Panc1 (cell line): ENCODE results near the gene WDR48. TPM values are rescaled to one million over a fixed set of nuclear protein-coding genes. Genes with fewer than 3 reads are reported as not detected.

ENCODE experiments used
- ATAC-seq: fragments of 200-7000 bp; cut with Tn5 transposase; 2 replicates; pipeline ENCODE4 v1.9.1; 2020; ENCODE audit warnings: mild to moderate bottlenecking, moderate library complexity
- BruUV-seq: library from RNA; stranded (reverse); fragments of 400-500 nt; replicated peaks from 2 replicates; lab custom pipeline; 2021; lab: Mats Ljungman, UMichigan
- CTCF ChIA-PET: fragments of 300-600 bp; sonication (Branson Sonifier 250); formaldehyde crosslinking; loops from one replicate; lab custom pipeline; 2022; ENCODE audit warnings: antibody characterized with exemption; lab: Charles Lee
- POLR2A ChIA-PET: fragments of 300-600 bp; sonication (Branson Sonifier 250); formaldehyde crosslinking; loops from one replicate; lab custom pipeline; 2022; ENCODE audit warnings: antibody characterized with exemption; lab: Charles Lee
- DNase-seq: peaks from one replicate; pipeline ENCODE4 v3.0.0-alpha.2; 2010; ENCODE audit warnings: low read depth, low spot score
- H3K27ac ChIP-seq: 2 replicates; pipeline ENCODE4 v1.5.1; 2011; ENCODE audit warnings: mild to moderate bottlenecking, low read length, inconsistent platforms
- H3K27me3 ChIP-seq: fragments of 200-500 bp; sonication (Bioruptor generic); 2 replicates; pipeline ENCODE4 v1.6.0; 2014; ENCODE audit warnings: low read length, inconsistent platforms; ENCODE audit not compliant: control insufficient read depth, insufficient read depth
- H3K36me3 ChIP-seq: fragments of 200-500 bp; sonication (Bioruptor generic); 2 replicates; pipeline ENCODE4 v1.5.1; 2014; ENCODE audit warnings: inconsistent platforms, mild to moderate bottlenecking, low read length, moderate library complexity; ENCODE audit not compliant: control insufficient read depth, insufficient read depth
- H3K4me1 ChIP-seq: 2 replicates; pipeline ENCODE4 v1.5.1; 2011; ENCODE audit warnings: inconsistent platforms, mild to moderate bottlenecking, low read length, moderate library complexity; ENCODE audit not compliant: control insufficient read depth, insufficient read depth
- H3K4me3 ChIP-seq, 2 experiments: 2 replicates each; pipeline ENCODE4 v1.5.1; 2011 to 2012; ENCODE audit warnings: low read depth in 2 of 2, low read length in 2 of 2, mild to moderate bottlenecking in 2 of 2, inconsistent platforms in 1 of 2, moderate library complexity in 1 of 2
- H3K9me3 ChIP-seq: fragments of 200-500 bp; sonication (Bioruptor generic); 2 replicates; pipeline ENCODE4 v1.5.1; 2014; ENCODE audit warnings: low read depth, mild to moderate bottlenecking, inconsistent platforms, low read length, moderate library complexity; ENCODE audit not compliant: control insufficient read depth, insufficient read depth
- CTCF ChIP-seq: fragments of 450-650 bp; IDR thresholded peaks from 2 replicates; pipeline ENCODE4 v1.5.1; 2017; ENCODE audit warnings: mild to moderate bottlenecking
- POLR2AphosphoS5 ChIP-seq: IDR thresholded peaks from 2 replicates; pipeline ENCODE4 v1.6.1; 2012; ENCODE audit warnings: mild to moderate bottlenecking, low read depth, low read length, moderate library complexity
- REST ChIP-seq, 2 experiments: IDR thresholded peaks; 2 replicates each; pipeline ENCODE4 v1.6.1; 2011 to 2012; ENCODE audit warnings: low read depth in 2 of 2, control low read depth in 1 of 2, low read length in 1 of 2, mild to moderate bottlenecking in 1 of 2, moderate library complexity in 1 of 2; ENCODE audit not compliant: insufficient read depth in 1 of 2
- SIN3A ChIP-seq: IDR thresholded peaks from 2 replicates; pipeline ENCODE4 v1.6.1; 2012; ENCODE audit warnings: low read depth, mild to moderate bottlenecking, low read length, moderate library complexity, borderline replicate concordance; ENCODE audit not compliant: insufficient read depth
- TCF7L2 ChIP-seq: IDR thresholded peaks from 2 replicates; pipeline ENCODE4 v1.6.1; 2011; ENCODE audit warnings: mild to moderate bottlenecking, low read depth, low read length, inconsistent platforms
- in situ Hi-C: cut with HindIII; loops from 2 replicates; pipeline ENCODE4 v1.10.0; 2016; ENCODE audit warnings: low sequenced_read_pairs, low pct_unique_long_range_greater_than_20kb
- intact Hi-C: fragments of 100-400 bp; cut with micrococcal nuclease; formaldehyde crosslinking; loops from one replicate; pipeline ENCODE4 v1.10.0; 2022; ENCODE audit not compliant: unreplicated experiment
- total RNA-seq: library from RNA; stranded (reverse); gene quantifications from one replicate; pipeline ENCODE4 v1.2.1, GENCODE V29; 2021; ENCODE audit not compliant: unreplicated experiment

Gene WDR48
- total RNA-seq, 1 experiment from 2014 or later: 15.7 TPM

- intact Hi-C loops (no loop called here), in situ Hi-C loops (no loop called here)
- POLR2A ChIA-PET: no interaction called here
These were observed 22.3 kb upstream of the WDR48 start for GRCh38 chr3:39029556-39029955.

GRCh38 chr3:39038165-39038564 is 13.7 kb upstream of the WDR48 start:
- no peak for DNase-seq
- TF ChIP-seq TCF7L2 (no peak), CTCF (no peak), SIN3A (no peak), POLR2AphosphoS5 (no peak), REST (IDR thresholded peaks at IDR 0.05; ENCODE audit: insufficient read depth in 1 of 2, low read depth in 2 of 2, low read length in 1 of 2) (no peak)
- intact Hi-C loops: no loop called here

More at GRCh38 chr3:39029556-39029955, 22.3 kb upstream of the WDR48 start:
- H3K27ac ChIP-seq: no peak overlapping the region
- no TSS peak for BruUV-seq
- ATAC-seq: no peak
- no peak overlapping the region for H3K4me3 ChIP-seq
- no peak for DNase-seq
- no peaks in the 10 kb centered on the region for H3K4me1 ChIP-seq
- H3K36me3 ChIP-seq: no peaks in the 10 kb centered on the region
- CTCF ChIA-PET: no interaction called here
- TF ChIP-seq POLR2AphosphoS5: no peak
- TF ChIP-seq TCF7L2: no peak
- TF ChIP-seq REST (IDR thresholded peaks at IDR 0.05; ENCODE audit: insufficient read depth in 1 of 2, low read depth in 2 of 2, low read length in 1 of 2): no peak
- TF ChIP-seq SIN3A: no peak
- TF ChIP-seq CTCF: no peak
- H3K9me3 ChIP-seq: no peaks in the 10 kb centered on the region
- 0 out of 2 replicates have a peak, but pooled peaks cover 4% of the 10 kb centered on the region for H3K27me3 ChIP-seq

More at GRCh38 chr3:39038165-39038564, 13.7 kb upstream of the WDR48 start:
- POLR2A ChIA-PET: no interaction called here
- in situ Hi-C loops: no loop called here
- no peaks in the 10 kb centered on the region for H3K27me3 ChIP-seq
- no peaks in the 10 kb centered on the region for H3K4me1 ChIP-seq
- no peak overlapping the region for H3K4me3 ChIP-seq
- no peaks in the 10 kb centered on the region for H3K9me3 ChIP-seq
- no TSS peak for BruUV-seq
- CTCF ChIA-PET: no interaction called here
- ATAC-seq: no peak
- no peaks in the 10 kb centered on the region for H3K36me3 ChIP-seq
- no peak overlapping the region for H3K27ac ChIP-seq
